GM19025 (cell line): Measurements from ENCODE around the gene SCD5.

ENCODE experiments used
- ATAC-seq: cut with Tn5 transposase; IDR thresholded peaks from one replicate; pipeline ENCODE4 v1.9.1; 2021; ENCODE audit warnings: mild to moderate bottlenecking, low read depth, moderate library complexity; ENCODE audit not compliant: unreplicated experiment

Gene SCD5

DNA sequence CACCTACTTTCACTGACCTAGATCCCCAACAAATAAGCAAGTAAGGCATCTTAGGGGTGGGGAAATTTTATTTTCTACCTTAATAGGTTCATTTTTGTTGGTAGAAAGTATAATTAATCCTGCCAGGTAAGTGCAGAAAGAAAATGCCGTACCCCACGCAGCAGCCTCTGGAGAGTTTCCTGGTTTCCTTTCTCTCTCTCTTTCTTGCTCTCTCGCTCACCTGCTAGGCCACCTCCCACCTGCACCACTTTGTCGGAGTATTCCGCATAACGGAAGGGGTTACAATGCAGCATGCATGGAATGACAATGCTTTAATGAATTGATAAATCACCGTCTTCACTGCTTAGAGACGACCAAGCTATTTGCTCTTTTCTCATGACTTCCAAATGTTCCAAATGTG, 101.0 kb downstream of the SCD5 start:
- ATAC-seq, result no peak

DNA sequence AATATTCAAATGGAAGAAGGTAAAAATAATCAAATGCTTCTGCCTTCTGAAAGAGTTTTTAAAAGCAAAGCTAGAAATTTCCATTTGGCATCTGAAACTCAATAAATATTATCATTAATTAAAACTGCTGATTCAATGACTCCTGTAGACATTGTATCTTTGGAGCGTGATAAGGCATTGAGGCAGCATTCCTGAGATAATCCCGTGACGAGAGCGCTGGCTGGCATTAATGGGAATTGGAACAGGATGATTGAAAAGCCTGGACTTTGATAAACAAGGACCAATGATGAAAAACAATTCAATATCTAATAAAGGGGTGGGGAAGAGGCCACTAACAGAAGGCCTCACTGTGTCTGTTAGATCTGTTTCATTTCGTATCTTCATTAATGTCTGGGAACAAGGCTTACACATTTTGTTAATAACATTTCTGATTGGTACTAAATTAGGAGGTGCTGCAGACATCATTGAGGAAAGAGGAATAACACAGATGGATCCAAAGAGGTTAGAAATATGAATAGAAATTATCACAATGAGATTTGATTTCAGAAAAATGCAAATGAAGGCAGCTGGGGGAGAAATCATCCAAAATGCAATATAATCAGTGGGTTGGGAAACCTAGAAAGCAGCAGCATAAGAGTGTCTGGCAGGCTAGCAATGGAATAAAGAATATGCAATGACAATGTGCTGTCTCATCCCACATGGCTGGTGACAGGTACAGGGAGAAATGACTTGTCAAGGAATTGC, 102.3 kb downstream of the SCD5 start:
- no peak for ATAC-seq

DNA sequence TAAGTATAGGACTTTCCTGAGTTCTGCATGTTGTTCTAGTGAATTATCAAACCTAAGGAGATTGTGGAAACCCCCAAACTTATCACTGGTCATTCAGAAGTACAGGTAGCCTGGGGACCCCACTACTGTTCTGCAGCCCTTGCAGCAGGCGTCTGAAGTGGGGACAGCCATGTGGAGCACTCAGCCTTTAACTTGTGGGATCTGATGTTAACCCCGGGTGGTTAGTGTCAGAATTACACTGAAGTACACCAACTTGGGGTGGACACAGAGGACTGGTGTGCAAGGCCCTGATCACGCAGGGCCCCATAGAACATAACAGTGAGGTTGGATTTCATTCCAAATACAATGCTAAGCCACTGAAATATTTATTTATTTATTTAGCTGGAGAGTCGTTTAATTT, 103.7 kb downstream of the SCD5 start:
- no peak for ATAC-seq

- no peak for ATAC-seq
Measured at GRCh38 chr4:82694046-82694445, 104.5 kb downstream of the SCD5 start.

DNA sequence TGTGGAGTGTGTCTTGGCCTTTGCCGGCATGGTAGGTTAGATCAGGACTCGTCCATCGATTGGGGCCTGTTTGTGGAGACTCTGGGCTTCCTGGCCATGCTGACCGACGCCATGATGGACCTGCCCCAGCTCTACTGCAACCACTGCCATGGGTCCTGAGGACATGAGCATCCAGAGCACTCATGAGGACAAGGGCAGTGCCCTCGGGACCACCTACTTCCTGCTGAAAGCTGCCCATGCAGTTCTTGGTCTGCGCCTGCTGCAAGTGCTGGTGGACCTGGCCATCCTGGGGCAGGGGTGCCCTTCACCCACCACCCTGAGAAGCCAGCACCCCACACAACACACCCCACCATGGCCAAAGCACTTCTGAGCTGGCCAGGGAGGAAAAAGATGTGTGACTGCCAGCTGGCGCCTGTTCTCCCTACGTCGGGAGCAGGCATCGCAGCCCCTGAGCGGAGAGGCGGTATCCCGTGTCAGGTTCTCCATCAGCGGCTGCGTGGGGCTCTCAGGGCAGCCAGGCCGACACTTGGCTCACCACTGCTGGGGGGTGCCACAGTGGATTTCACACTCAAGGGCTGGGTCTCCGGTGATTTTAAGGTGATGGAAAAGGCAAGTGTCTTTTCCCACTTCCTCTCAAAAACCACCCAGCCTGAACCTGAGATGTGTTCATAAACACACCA, 106.4 kb downstream of the SCD5 start:
- ATAC-seq, result no peak

DNA sequence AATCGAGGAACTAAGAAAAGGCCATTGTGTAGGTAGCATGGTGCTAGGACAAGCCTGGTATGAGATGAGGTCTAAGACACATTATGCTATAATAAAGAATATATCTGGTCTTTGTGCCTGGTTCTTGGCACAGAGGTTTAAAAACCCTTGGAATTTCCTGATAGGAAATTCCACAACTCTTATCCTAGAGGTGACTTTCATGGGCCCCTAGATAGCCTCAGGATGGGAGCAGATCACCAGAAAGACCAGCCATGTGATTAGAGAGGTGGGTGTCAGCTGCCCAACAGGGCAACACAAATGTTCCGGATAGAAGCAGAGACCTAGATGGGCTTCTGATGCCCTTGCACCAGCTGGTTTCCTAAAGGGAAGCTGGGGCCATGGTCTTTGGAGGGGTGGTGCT, 107.2 kb downstream of the SCD5 start:
- no peak for ATAC-seq

DNA sequence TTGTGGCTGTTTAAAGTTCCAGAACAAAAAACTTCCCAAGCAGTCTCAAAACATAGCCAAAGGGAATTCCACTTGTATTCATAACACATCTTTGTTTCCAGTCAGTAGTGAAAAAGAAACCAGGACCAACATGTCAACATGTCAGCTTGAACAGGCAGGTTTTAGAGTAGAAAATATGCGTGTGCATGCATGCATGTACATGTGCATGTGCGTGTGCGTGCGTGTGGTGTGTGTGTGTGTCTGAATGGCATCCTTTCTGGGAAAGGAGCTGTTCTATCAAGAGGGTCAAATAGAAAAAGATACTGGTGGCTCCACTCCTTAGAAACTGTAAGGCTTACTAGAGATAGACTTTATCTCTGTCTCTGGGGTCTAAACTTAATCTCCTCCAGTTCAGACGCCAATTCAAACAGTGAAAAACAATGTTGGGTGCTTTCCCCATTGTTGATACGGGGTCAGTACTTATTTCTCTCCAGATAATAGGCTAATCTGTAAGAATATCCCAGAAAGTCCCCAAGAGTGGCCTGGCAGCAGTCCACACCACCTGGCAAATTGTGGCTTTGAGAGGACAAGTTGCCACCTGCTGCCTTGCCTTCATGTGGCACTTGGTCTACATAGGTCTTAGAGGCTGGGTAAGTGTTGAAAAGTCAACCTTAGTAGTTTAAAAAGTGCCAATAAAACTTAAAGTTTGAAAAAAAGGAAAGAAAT, 110.4 kb downstream of the SCD5 start:
- ATAC-seq, result no peak

DNA sequence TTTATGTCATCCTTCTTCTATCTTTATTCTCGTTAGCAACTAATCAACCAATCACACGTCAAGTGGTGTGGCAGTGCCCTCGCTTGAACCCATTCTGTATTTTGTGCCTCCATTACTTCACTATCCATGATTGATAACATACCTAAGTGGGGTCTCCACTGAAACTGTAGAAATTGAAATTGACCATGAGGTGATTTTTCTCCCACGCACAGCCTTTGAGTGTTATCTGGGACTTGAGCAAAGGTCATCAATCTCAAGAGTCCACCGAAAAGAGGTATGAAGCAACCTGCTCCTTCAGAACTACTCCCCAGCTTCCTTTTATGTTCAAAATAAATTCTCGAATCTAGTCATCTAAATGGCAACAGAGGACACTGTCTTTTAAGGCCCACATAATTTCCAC, 111.1 kb downstream of the SCD5 start:
- ATAC-seq, result no peak

GRCh38 chr4:82681754-82682153, 116.8 kb downstream of the SCD5 start:
- ATAC-seq, result no peak

DNA sequence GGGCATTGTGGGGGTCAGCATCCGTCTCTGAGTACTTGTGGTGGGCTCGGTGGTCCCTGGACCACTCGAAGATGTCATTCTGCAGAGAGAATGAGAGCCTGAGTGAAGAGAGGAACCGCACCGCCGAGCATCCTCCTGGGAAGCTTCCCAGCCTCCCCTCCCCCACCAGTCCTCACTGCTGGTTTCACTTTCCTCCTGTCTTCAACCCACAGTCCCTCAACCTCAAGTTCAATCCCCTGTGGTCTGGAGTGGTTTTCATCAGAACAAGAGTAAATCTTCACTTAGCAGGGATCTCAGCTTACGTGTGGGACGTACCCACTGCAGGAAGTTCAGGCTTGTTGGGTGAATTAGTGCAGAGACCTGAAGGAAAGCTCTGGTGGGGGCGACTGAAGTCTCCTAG, 117.8 kb downstream of the SCD5 start:
- ATAC-seq, result no peak

DNA sequence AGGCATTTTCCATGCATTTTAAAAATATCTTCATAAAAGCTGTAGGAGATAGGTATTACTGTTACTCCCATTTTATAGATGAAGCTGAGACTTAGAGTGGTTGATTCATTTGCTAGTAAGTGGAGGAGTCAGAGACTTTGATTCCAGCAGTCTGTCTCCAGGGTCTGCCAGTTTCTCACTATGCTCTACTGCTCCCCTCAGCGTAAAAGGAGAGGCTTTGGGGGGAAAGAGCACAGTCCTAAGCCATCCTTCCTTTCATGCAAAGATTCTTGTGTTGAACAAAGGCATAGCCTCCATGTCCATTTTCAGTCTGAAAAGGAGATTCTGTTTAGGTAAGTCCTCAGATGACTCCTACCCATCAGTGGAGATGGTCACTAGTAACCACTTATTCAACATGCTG, 119.1 kb downstream of the SCD5 start:
- no peak for ATAC-seq

GRCh38 chr4:82678051-82678450, 120.5 kb downstream of the SCD5 start:
- ATAC-seq, result no peak

DNA sequence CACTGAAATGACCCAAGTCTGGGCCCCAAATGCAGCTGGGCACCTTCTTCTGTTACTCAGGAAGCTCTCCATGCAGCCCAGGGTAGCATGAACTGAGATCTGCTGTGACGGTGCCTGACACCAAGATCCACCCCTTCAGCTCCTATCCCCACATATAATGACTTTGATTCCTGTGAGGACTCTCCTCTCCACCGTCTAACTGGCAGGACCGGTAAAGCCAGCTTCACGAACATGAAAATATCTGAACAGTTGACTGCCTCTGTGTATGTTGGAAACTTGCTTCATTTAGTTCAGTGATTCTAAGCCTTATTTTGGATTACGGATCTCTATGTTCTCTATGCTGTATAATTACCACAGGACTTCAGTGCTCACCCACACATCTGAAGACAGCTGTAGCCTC, 121.3 kb downstream of the SCD5 start:
- no peak for ATAC-seq

GRCh38 chr4:82667761-82668480, 130.7 kb downstream of the SCD5 start:
- ATAC-seq, result no peak

- no peak for ATAC-seq
Measured at GRCh38 chr4:82666970-82667665, 131.5 kb downstream of the SCD5 start.

DNA sequence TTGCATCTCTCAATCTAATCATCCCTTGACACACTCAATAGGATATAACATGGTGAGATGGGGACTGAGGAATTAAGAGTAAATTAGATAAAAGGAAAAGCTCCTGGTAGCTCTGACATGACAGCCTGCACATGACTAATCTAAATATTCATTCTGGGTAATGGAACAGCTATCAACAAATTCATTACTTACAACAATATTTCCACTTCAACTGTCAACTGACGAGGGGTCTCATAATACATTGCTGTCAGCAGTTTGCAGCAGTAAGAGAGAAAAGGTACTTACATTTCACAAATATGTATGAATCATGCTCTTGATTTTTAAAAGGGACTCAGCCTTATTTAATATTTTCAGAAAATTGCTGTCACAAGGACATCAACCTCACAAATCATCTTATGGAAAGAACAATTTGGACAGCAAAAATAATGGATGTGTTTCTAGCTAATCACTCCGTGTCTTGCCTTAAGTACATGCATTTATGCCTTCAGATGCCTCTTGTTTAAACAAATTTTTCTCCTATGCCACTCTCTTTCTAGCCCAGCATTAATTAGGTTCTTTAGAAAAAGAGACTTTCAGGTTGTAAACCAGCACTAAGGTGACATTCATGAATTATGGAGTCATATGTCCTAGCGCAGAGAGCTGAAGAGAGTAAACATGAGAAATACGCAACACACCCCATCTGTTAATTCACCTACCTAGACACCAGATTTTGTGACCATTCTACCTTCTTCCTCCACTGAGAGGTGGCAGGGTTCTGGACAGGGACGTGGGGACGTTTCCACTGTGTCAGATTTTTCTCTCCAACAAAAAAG, 137.2 kb downstream of the SCD5 start:
- no peak for ATAC-seq

- no peak for ATAC-seq
Measured at GRCh38 chr4:82652062-82652461, 146.5 kb downstream of the SCD5 start.

DNA sequence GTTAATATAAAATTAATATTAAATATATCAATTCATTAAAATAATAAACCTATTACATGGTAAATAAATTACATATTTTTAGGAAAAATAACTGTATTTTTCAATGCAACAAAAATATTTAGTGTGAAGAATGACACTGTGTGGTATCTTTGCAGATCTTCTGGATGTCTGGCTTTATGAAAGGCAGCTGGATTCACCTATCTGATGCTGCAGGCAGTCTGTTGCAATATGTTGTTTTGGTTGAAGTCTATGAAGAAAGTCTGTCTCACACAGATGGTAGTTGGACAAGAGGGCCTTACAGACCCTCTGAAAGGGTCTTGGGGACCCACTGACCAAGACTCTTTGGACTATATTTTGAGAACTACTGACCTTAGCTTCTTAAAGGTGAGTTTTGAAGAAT, 147.7 kb downstream of the SCD5 start:
- ATAC-seq, result no peak

GRCh38 chr4:82648356-82648755, 150.2 kb downstream of the SCD5 start:
- ATAC-seq, result no peak
